HepG2 (cell line): ENCODE data around the gene TKTL2. TPM values are rescaled to one million over a fixed set of nuclear protein-coding genes. Genes with fewer than 3 reads are reported as not detected.

Experiments
- ELF3 ChIP-seq: IDR thresholded peaks from 2 replicates; pipeline ENCODE4 v1.6.1; 2016; ENCODE audit warnings: missing genetic modification reagents, missing compliant biosample characterization
- GTF3A ChIP-seq: sonication (generic); formaldehyde crosslinking; conservative IDR thresholded peaks from 2 replicates; pipeline ENCODE4 v1.4.0; 2020; ENCODE audit warnings: mild to moderate bottlenecking, missing genetic modification reagents
- HMG20B ChIP-seq: conservative IDR thresholded peaks from 2 replicates; pipeline ENCODE4 v1.6.1; 2016; ENCODE audit warnings: missing genetic modification reagents, missing compliant biosample characterization
- MTF1 ChIP-seq: sonication (generic); formaldehyde crosslinking; IDR thresholded peaks from 2 replicates; pipeline ENCODE4 v1.5.0; 2020; ENCODE audit warnings: missing genetic modification reagents
- NFKB2 ChIP-seq: sonication (generic); formaldehyde crosslinking; IDR thresholded peaks from 2 replicates; pipeline ENCODE4 v1.4.0; 2020; ENCODE audit warnings: missing genetic modification reagents, borderline replicate concordance
- NFYB ChIP-seq: sonication (generic); formaldehyde crosslinking; IDR thresholded peaks from 2 replicates; pipeline ENCODE4 v1.4.0; 2020; ENCODE audit warnings: missing genetic modification reagents
- NONO ChIP-seq, 2 experiments: fragments of 450-650 bp in 1 of 2; sonication (generic) in 1 of 2; formaldehyde crosslinking in 1 of 2; IDR thresholded peaks in 1 of 2; conservative IDR thresholded peaks in 1 of 2; 2 replicates each; pipeline versions ENCODE4 v1.6.1 to v1.8.0; 2017 to 2022; ENCODE audit warnings: mild to moderate bottlenecking in 1 of 2, missing genetic modification reagents in 1 of 2, moderate library complexity in 1 of 2
- PHB2 ChIP-seq: fragments of 450-650 bp; IDR thresholded peaks from 2 replicates; pipeline ENCODE4 v1.6.1; 2018; ENCODE audit not compliant: partially characterized antibody
- POLR2G ChIP-seq: fragments of 200-400 bp; formaldehyde crosslinking; IDR thresholded peaks from 2 replicates; pipeline ENCODE4 v1.6.1; 2018; ENCODE audit warnings: mild to moderate bottlenecking, low read depth, low read length, moderate library complexity
- RORA ChIP-seq: sonication (generic); formaldehyde crosslinking; IDR thresholded peaks from 2 replicates; pipeline ENCODE4 v1.5.0; 2020; ENCODE audit warnings: mild to moderate bottlenecking, missing genetic modification reagents, moderate library complexity
- ZFP41 ChIP-seq: sonication (generic); formaldehyde crosslinking; IDR thresholded peaks from 2 replicates; pipeline ENCODE4 v1.4.0; 2020; ENCODE audit warnings: mild to moderate bottlenecking, missing genetic modification reagents, borderline replicate concordance
- ZNF44 ChIP-seq: sonication (generic); formaldehyde crosslinking; IDR thresholded peaks from 2 replicates; pipeline ENCODE4 v1.5.1; 2020; ENCODE audit warnings: mild to moderate bottlenecking, missing genetic modification reagents
- ZNF556 ChIP-seq: sonication (generic); formaldehyde crosslinking; IDR thresholded peaks from 2 replicates; pipeline ENCODE4 v1.4.0; 2020; ENCODE audit warnings: mild to moderate bottlenecking, missing genetic modification reagents, borderline replicate concordance
- ZNF766 ChIP-seq: sonication (generic); formaldehyde crosslinking; IDR thresholded peaks from 2 replicates; pipeline ENCODE4 v1.5.0; 2020; ENCODE audit warnings: missing genetic modification reagents, borderline replicate concordance
- ZSCAN21 ChIP-seq: sonication (generic); formaldehyde crosslinking; IDR thresholded peaks from 2 replicates; pipeline ENCODE4 v1.8.0; 2022; ENCODE audit warnings: mild to moderate bottlenecking, missing genetic modification reagents, moderate library complexity, borderline replicate concordance
- polyA plus RNA-seq, 8 experiments: library from polyadenylated mRNA; depleted of rRNA in 3 of 8; stranded (reverse) in 7 of 8; unstranded in 1 of 8; fragments of >200 nt; fragmentation: Illumina TruSeq in 4 of 8; extraction: Trizol in 4 of 8; gene quantifications; 2 replicates each; pipeline versions ENCODE4 v1.2.1 to v1.2.3, GENCODE V29; 2011 to 2016; ENCODE audit warnings: low read depth in 4 of 8, missing spikeins in 1 of 8, mixed read lengths in 1 of 8; ENCODE audit not compliant: insufficient read depth in 1 of 8
- total RNA-seq, 5 experiments: library from RNA; depleted of rRNA; stranded (reverse); fragments of >200 nt; fragmentation: Illumina TruSeq; extraction: Trizol; gene quantifications; 2 replicates each; pipeline ENCODE4 v1.2.3, GENCODE V29; 2016; ENCODE audit warnings: low read depth in 1 of 5
- TF ChIP-seq, protein P1 (sequence below): sonication (generic); formaldehyde crosslinking; IDR thresholded peaks from 2 replicates; pipeline ENCODE4 v1.9.0; 2021; ENCODE audit warnings: missing genetic modification reagents, mild to moderate bottlenecking, borderline replicate concordance
- TF ChIP-seq, protein P2 (sequence below): sonication (generic); formaldehyde crosslinking; IDR thresholded peaks from 2 replicates; pipeline ENCODE4 v1.5.0; 2020; ENCODE audit warnings: missing genetic modification reagents, mild to moderate bottlenecking, borderline replicate concordance
- TF ChIP-seq, protein P3 (sequence below): sonication (generic); formaldehyde crosslinking; conservative IDR thresholded peaks from 2 replicates; pipeline ENCODE4 v1.4.0; 2020; ENCODE audit warnings: mild to moderate bottlenecking, missing genetic modification reagents, moderate library complexity
- TF ChIP-seq, protein P4 (sequence below): sonication (generic); formaldehyde crosslinking; IDR thresholded peaks from 2 replicates; pipeline ENCODE4 v1.9.0; 2021; ENCODE audit warnings: missing genetic modification reagents, mild to moderate bottlenecking, borderline replicate concordance
- TF ChIP-seq, protein P5 (sequence below): sonication (generic); formaldehyde crosslinking; IDR thresholded peaks from 2 replicates; pipeline ENCODE4 v1.8.1; 2022; ENCODE audit warnings: mild to moderate bottlenecking, missing genetic modification reagents

Gene TKTL2
- total and polyA plus RNA-seq, 2 of the 13 experiments (the other 11 are each of a cell fraction or from before 2014, with no cell fraction given): not detected

DNA sequence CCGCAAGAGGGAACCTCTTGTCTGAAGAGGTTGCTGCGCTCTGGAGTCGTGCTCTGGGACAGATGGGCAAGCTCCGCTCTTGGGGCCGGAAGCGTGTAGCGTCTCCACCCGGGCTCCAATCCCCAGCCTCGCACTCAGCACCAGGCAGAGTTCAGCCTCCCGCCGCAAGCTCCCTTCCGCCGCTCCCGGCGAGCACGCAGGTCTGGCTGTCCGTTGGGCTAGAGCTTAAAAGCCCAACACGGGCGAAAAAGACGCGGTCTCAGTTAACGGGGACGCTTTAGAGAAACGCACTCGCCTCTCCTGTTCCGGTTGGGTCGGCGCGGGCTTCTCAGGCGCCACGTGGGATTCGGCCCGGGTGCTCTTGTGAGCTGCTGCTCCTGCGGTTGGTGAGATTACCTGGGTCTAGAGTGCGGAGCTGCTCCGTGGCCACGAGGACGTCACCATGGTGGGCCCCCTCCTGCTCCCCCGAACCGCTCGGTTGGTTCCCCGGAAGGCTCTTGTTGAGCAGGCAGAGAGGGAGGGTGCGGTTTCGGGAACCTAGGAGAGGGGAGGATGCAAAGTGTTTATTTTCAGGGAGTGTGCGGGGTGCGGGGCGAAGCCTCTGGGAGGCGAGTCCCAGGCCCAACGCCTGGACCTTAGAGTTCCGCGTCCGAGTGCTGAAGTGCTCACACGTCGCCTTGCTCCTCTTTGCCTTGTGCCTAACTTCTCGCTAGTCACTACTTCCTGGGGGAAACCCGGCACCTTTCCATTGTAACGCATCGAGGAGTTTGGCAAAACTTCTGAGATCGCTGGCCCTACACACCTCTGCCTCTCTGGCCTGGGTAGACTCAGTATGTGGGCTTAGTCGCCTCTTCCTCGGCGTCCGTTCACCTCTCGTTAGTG is 21.0 kb upstream of the TKTL2 start, which contains the start of gene TMA16 (continued):
- TF ChIP-seq ZNF44 (CRISPR knock-in tag) (no peak), MTF1 (CRISPR knock-in tag) (0 out of 2 replicates have a peak, but pooled peaks have one; percentile 36), ZNF556 (CRISPR knock-in tag) (peak; percentile 98), NFKB2 (CRISPR knock-in tag) (peak; percentile 96), POLR2G (peak; percentile 95), ZSCAN21 (CRISPR knock-in tag) (peak; percentile 91), ELF3 (CRISPR knock-in tag) (peak; percentile 80), ZFP41 (CRISPR knock-in tag) (peak; percentile 39; the same call in 1 of the 2 replicates), HMG20B (CRISPR knock-in tag) (peak; percentile 73), ZNF766 (CRISPR knock-in tag) (peak; percentile 98), NFYB (CRISPR knock-in tag) (peak; percentile 75), NONO (IDR thresholded peaks at IDR 0.05) (no peak), NONO (CRISPR knock-in tag; conservative IDR thresholded peaks at IDR 0.05) (peak; percentile 95), GTF3A (peak; percentile 90; the same call in 1 of the 2 replicates), RORA (peak; percentile 54; the same call in 1 of the 2 replicates), PHB2 (no peak)
- TF ChIP-seq, protein P1, sequence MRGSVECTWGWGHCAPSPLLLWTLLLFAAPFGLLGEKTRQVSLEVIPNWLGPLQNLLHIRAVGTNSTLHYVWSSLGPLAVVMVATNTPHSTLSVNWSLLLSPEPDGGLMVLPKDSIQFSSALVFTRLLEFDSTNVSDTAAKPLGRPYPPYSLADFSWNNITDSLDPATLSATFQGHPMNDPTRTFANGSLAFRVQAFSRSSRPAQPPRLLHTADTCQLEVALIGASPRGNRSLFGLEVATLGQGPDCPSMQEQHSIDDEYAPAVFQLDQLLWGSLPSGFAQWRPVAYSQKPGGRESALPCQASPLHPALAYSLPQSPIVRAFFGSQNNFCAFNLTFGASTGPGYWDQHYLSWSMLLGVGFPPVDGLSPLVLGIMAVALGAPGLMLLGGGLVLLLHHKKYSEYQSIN (CRISPR knock-in tag): 0 out of 2 replicates have a peak, but pooled peaks have one; percentile 48
- TF ChIP-seq, protein P2, sequence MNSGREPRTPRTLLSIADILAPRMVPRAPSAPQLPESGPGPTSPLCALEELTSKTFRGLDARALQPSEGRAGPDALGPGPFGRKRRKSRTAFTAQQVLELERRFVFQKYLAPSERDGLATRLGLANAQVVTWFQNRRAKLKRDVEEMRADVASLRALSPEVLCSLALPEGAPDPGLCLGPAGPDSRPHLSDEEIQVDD (CRISPR knock-in tag): peak; percentile 61; the same call in 1 of the 2 replicates
- TF ChIP-seq, protein P3, sequence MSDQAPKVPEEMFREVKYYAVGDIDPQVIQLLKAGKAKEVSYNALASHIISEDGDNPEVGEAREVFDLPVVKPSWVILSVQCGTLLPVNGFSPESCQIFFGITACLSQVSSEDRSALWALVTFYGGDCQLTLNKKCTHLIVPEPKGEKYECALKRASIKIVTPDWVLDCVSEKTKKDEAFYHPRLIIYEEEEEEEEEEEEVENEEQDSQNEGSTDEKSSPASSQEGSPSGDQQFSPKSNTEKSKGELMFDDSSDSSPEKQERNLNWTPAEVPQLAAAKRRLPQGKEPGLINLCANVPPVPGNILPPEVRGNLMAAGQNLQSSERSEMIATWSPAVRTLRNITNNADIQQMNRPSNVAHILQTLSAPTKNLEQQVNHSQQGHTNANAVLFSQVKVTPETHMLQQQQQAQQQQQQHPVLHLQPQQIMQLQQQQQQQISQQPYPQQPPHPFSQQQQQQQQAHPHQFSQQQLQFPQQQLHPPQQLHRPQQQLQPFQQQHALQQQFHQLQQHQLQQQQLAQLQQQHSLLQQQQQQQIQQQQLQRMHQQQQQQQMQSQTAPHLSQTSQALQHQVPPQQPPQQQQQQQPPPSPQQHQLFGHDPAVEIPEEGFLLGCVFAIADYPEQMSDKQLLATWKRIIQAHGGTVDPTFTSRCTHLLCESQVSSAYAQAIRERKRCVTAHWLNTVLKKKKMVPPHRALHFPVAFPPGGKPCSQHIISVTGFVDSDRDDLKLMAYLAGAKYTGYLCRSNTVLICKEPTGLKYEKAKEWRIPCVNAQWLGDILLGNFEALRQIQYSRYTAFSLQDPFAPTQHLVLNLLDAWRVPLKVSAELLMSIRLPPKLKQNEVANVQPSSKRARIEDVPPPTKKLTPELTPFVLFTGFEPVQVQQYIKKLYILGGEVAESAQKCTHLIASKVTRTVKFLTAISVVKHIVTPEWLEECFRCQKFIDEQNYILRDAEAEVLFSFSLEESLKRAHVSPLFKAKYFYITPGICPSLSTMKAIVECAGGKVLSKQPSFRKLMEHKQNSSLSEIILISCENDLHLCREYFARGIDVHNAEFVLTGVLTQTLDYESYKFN: peak; percentile 62
- TF ChIP-seq, protein P4, sequence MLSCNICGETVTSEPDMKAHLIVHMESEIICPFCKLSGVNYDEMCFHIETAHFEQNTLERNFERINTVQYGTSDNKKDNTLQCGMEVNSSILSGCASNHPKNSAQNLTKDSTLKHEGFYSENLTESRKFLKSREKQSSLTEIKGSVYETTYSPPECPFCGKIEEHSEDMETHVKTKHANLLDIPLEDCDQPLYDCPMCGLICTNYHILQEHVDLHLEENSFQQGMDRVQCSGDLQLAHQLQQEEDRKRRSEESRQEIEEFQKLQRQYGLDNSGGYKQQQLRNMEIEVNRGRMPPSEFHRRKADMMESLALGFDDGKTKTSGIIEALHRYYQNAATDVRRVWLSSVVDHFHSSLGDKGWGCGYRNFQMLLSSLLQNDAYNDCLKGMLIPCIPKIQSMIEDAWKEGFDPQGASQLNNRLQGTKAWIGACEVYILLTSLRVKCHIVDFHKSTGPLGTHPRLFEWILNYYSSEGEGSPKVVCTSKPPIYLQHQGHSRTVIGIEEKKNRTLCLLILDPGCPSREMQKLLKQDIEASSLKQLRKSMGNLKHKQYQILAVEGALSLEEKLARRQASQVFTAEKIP (CRISPR knock-in tag): no peak
- TF ChIP-seq, protein P5, sequence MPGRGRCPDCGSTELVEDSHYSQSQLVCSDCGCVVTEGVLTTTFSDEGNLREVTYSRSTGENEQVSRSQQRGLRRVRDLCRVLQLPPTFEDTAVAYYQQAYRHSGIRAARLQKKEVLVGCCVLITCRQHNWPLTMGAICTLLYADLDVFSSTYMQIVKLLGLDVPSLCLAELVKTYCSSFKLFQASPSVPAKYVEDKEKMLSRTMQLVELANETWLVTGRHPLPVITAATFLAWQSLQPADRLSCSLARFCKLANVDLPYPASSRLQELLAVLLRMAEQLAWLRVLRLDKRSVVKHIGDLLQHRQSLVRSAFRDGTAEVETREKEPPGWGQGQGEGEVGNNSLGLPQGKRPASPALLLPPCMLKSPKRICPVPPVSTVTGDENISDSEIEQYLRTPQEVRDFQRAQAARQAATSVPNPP (CRISPR knock-in tag): peak; percentile 92
